ENCODE data around the gene SLC9A9.
A peak's percentile ranks its signal among the peaks of the same experiment; 100 is the strongest.

DNA sequence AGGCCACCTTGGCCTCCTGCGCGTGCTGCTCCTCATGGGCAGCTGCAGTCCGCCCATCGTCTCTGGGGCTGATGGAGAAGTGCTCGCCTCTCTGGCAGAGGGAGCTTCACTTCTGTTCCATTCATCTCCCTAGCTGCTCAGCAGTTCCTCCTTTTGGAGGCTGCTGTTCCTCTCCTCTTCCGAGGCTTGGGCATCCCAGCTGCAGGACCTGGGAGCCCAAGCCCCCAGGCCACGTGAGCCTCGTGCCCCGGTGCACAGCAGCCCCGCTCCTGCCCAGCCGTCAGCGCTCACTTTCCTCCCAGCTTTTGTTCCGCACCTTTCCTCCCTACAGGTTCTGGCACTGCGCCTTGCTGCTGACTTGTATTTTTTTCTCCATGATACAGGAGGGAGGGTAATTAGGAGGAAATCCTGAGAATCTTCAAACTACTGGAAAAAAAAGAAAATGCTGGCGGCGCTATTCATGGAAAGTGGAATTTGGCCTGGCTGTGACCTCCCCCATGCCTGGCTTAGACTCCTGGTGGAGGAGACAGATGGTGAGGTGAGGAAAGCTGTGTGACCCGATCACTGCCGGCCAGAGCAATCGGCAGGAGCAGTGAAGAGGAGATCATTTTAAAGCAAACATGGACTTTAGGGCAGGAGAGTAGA lies 518.6 kb downstream of the SLC9A9 start:
- TF ChIP-seq CTCF (IDR thresholded peaks at IDR 0.05) (peak in 1 of 4 donors; percentile 11), POLR2A (IDR thresholded peaks at IDR 0.05) (no peak)

Measured in right lobe of liver (tissue), 4 donors.